Measurements from ENCODE around the gene PDCL2. TPM values are rescaled to one million over a fixed set of nuclear protein-coding genes. Genes with fewer than 3 reads are reported as not detected.

PDCL2 gene
- total and polyA plus RNA-seq, 10 of the 15 experiments (the other 5 are each of a cell fraction or from before 2014, with no cell fraction given): not detected

DNA sequence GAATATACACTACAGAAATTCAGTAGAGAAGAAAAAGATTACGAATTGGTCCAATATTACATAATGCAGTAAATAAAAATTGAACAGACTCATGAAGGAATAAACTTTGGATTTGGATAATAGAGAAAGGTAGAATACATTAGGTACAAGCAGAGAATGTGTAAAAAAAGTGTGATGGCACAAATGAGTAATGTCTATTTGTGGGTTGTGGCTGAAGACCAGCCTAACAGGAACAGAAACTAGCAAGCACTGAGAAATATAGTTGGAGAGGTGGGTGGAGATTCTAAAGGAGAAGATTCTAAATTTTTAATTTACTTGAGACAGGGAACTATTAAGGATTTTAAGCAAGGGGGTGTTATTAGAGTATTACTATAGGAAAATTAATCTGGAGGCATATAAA is 30.2 kb downstream of the PDCL2 start (continued):
- TF ChIP-seq, protein P1, sequence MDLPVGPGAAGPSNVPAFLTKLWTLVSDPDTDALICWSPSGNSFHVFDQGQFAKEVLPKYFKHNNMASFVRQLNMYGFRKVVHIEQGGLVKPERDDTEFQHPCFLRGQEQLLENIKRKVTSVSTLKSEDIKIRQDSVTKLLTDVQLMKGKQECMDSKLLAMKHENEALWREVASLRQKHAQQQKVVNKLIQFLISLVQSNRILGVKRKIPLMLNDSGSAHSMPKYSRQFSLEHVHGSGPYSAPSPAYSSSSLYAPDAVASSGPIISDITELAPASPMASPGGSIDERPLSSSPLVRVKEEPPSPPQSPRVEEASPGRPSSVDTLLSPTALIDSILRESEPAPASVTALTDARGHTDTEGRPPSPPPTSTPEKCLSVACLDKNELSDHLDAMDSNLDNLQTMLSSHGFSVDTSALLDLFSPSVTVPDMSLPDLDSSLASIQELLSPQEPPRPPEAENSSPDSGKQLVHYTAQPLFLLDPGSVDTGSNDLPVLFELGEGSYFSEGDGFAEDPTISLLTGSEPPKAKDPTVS (IDR thresholded peaks at IDR 0.05; ENCODE audit: low read depth, low read length): no peak
- TF ChIP-seq BHLHE40 (IDR thresholded peaks at IDR 0.05; ENCODE audit: borderline replicate concordance in 1 of 2, low read depth in 2 of 2, low read length in 1 of 2): no peak
- TF ChIP-seq TCF7 (IDR thresholded peaks at IDR 0.05; ENCODE audit: borderline replicate concordance): no peak
- no peak for TF ChIP-seq SUZ12 (IDR thresholded peaks at IDR 0.05; ENCODE audit: unreplicated experiment)
- TF ChIP-seq KAT2A (conservative IDR thresholded peaks at IDR 0.05; ENCODE audit: control insufficient read depth, low read depth, low read length): no peak
- TF ChIP-seq NFYB (IDR thresholded peaks at IDR 0.05; ENCODE audit: insufficient read depth, low read depth, low read length): no peak
- no peak for TF ChIP-seq CBX3 (IDR thresholded peaks at IDR 0.05; ENCODE audit: borderline replicate concordance, low read depth)
- TF ChIP-seq SREBF1 (IDR thresholded peaks at IDR 0.05; ENCODE audit: low read length): no peak

DNA sequence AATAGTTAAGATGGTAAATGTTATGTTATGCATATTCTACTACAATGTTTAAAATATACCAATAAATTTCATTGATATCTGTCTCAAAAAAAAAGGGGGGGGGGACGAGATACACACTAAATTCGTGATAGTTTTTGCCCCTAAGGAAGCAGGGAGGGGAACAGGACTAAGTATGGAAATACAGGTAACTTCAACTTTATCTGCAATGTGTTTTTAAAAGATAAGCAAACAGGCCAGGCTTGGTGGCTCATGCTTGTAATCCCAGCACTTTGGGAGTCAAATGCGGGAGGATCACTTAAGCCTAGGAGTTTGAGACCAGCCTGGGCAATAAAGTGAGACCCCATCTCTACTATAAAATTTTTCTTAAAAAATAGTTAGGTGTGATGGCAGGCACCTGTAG is 31.9 kb downstream of the PDCL2 start:
- no TSS peak for BruUV-seq (replicated peaks)
- H4K20me1 ChIP-seq (ENCODE audit: control insufficient read depth, insufficient read depth): no peaks in the 10 kb centered on the region
- TF ChIP-seq SMARCA5 (IDR thresholded peaks at IDR 0.05): no peak
- no peak for TF ChIP-seq IRF4 (IDR thresholded peaks at IDR 0.05; ENCODE audit: low read depth, low read length)
- TF ChIP-seq, protein P2, sequence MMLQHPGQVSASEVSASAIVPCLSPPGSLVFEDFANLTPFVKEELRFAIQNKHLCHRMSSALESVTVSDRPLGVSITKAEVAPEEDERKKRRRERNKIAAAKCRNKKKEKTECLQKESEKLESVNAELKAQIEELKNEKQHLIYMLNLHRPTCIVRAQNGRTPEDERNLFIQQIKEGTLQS (IDR thresholded peaks at IDR 0.05; ENCODE audit: borderline replicate concordance, extremely low read depth, low read depth, low read length): no peak
- TF ChIP-seq KDM1A (IDR thresholded peaks at IDR 0.05; ENCODE audit: borderline replicate concordance): no peak
- TF ChIP-seq CHD1 (IDR thresholded peaks at IDR 0.05; ENCODE audit: low read depth, low read length): no peak
- no peak for TF ChIP-seq NBN (IDR thresholded peaks at IDR 0.05)
- no peak for TF ChIP-seq EED (IDR thresholded peaks at IDR 0.05; ENCODE audit: low read depth)
- no peak for TF ChIP-seq TBL1XR1 (IDR thresholded peaks at IDR 0.05; ENCODE audit: low read depth, low read length)
- no peak for TF ChIP-seq MTA2 (IDR thresholded peaks at IDR 0.05; ENCODE audit: low read depth)
- TF ChIP-seq, protein P3, sequence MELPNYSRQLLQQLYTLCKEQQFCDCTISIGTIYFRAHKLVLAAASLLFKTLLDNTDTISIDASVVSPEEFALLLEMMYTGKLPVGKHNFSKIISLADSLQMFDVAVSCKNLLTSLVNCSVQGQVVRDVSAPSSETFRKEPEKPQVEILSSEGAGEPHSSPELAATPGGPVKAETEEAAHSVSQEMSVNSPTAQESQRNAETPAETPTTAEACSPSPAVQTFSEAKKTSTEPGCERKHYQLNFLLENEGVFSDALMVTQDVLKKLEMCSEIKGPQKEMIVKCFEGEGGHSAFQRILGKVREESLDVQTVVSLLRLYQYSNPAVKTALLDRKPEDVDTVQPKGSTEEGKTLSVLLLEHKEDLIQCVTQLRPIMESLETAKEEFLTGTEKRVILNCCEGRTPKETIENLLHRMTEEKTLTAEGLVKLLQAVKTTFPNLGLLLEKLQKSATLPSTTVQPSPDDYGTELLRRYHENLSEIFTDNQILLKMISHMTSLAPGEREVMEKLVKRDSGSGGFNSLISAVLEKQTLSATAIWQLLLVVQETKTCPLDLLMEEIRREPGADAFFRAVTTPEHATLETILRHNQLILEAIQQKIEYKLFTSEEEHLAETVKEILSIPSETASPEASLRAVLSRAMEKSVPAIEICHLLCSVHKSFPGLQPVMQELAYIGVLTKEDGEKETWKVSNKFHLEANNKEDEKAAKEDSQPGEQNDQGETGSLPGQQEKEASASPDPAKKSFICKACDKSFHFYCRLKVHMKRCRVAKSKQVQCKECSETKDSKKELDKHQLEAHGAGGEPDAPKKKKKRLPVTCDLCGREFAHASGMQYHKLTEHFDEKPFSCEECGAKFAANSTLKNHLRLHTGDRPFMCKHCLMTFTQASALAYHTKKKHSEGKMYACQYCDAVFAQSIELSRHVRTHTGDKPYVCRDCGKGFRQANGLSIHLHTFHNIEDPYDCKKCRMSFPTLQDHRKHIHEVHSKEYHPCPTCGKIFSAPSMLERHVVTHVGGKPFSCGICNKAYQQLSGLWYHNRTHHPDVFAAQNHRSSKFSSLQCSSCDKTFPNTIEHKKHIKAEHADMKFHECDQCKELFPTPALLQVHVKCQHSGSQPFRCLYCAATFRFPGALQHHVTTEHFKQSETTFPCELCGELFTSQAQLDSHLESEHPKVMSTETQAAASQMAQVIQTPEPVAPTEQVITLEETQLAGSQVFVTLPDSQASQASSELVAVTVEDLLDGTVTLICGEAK (IDR thresholded peaks at IDR 0.05; ENCODE audit: borderline replicate concordance): no peak
- TF ChIP-seq SIN3A (IDR thresholded peaks at IDR 0.05; ENCODE audit: low read depth, low read length): no peak
- no peak overlapping the region for H3K27ac ChIP-seq (ENCODE audit: control insufficient read depth, insufficient read depth)
- ChIA-PET RAD21 (ENCODE audit: unreplicated experiment) (no interaction called here), CTCF (interaction anchor here (1.3 kb wide), 1 partner anchor 165 kb away, joined by 3 read pairs; the partner anchor contains the start of gene TMEM165), SMC1A (ENCODE audit: uncharacterized antibody, unreplicated experiment) (interaction anchor here (1.3 kb wide), 1 partner anchor 10 kb away, joined by 4 read pairs; no protein-coding TSS in a partner anchor), POLR2A (no interaction called here)
- peaks cover 9% of the 10 kb centered on the region; the same call in 1 of the 2 replicates for H3K4me1 ChIP-seq (ENCODE audit: control insufficient read depth, insufficient read depth, low read length)
- intact Hi-C loops (cut with micrococcal nuclease; ENCODE audit: unreplicated experiment): no loop called here
- DNase-seq (ENCODE audit: low read depth, low spot score): no peak
- 37% methylated on average over 3 of the region's 3 CpGs for WGBS (ENCODE audit: insufficient coverage, insufficient replicate concordance, low lambda C conversion rate, missing lambda C conversion rate)
- FAIRE-seq: no peak
- H3K4me2 ChIP-seq (ENCODE audit: control insufficient read depth, insufficient read depth): no peak overlapping the region
- no peaks in the 10 kb centered on the region for H3K9me3 ChIP-seq (replicated peaks; ENCODE audit: control insufficient read depth, insufficient read depth, low read length)
- no peaks in the 10 kb centered on the region for H3K79me2 ChIP-seq (ENCODE audit: control insufficient read depth, insufficient read depth, low read length)
- H3K36me3 ChIP-seq (ENCODE audit: control insufficient read depth in 2 of 2, insufficient read depth in 2 of 2, low read length in 1 of 2): no peaks in the 10 kb centered on the region
- in situ Hi-C loops (cut with MboI): loop anchor here (25.0 kb wide), 1 partner anchor 1248 kb away; no protein-coding TSS in a partner anchor
- no peak for ATAC-seq
- H3K9ac ChIP-seq (ENCODE audit: control insufficient read depth, insufficient read depth, low read length): no peak overlapping the region
- H3K27me3 ChIP-seq (replicated peaks in 1 of 2; ENCODE audit: control insufficient read depth in 2 of 2, insufficient read depth in 2 of 2, low read length in 1 of 2): no peaks in the 10 kb centered on the region
- H2AFZ ChIP-seq (ENCODE audit: control insufficient read depth, low read depth, low read length): no peak overlapping the region
- H3K4me3 ChIP-seq: no peak overlapping the region
